Fibroblast of the aortic adventitia (primary cell): Measurements from ENCODE around the gene GPD1L. TPM values are rescaled to one million over a fixed set of nuclear protein-coding genes. Genes with fewer than 3 reads are reported as not detected.
"Not testable (repeated sequence)": the region's sequence is repeated elsewhere in the genome, so short reads cannot be mapped to it uniquely, and the experiment has no call there.

Experiments used
- DNase-seq: peaks from one replicate; pipeline ENCODE4 v3.0.0-alpha.2; 2010; ENCODE audit warnings: low read depth
- H3K4me3 ChIP-seq: 2 replicates; pipeline ENCODE4 v1.5.1; 2011; ENCODE audit warnings: low read depth, mild to moderate bottlenecking, control low read depth, low read length, moderate library complexity
- CTCF ChIP-seq: IDR thresholded peaks from 2 replicates; pipeline ENCODE4 v1.5.1; 2011; ENCODE audit warnings: mild to moderate bottlenecking, low read length, control low read depth, inconsistent platforms; ENCODE audit not compliant: insufficient read depth
- total RNA-seq: library from RNA; depleted of rRNA; stranded (reverse); fragments of >200 nt; gene quantifications from 2 replicates; pipeline ENCODE4 v1.2.3, GENCODE V29; 2012; ENCODE audit warnings: low replicate concordance

GPD1L gene
- total RNA-seq, 1 donor: 10.3 TPM

- TF ChIP-seq CTCF: no peak
- no peak for DNase-seq
- no peak overlapping the region for H3K4me3 ChIP-seq
Measured at GRCh38 chr3:32186097-32186496, 79.7 kb downstream of the GPD1L start.

GRCh38 chr3:32186876-32187275 lies 80.5 kb downstream of the GPD1L start:
- no peak for DNase-seq
- H3K4me3 ChIP-seq: no peak overlapping the region
- TF ChIP-seq CTCF: no peak

GRCh38 chr3:32189693-32190092 lies 83.3 kb downstream of the GPD1L start:
- no peak overlapping the region for H3K4me3 ChIP-seq
- no peak for DNase-seq
- no peak for TF ChIP-seq CTCF

GRCh38 chr3:32190556-32190955 lies 84.1 kb downstream of the GPD1L start:
- not testable (repeated sequence) for DNase-seq

GRCh38 chr3:32193101-32193500 lies 86.7 kb downstream of the GPD1L start:
- no peak for DNase-seq
- no peak for TF ChIP-seq CTCF

More at GRCh38 chr3:32190556-32190955, 84.1 kb downstream of the GPD1L start:
- H3K4me3 ChIP-seq: not testable (repeated sequence)

GRCh38 chr3:32194653-32195052 lies 88.2 kb downstream of the GPD1L start:
- no peak for TF ChIP-seq CTCF
- no peak overlapping the region for H3K4me3 ChIP-seq
- DNase-seq: no peak

More at GRCh38 chr3:32193101-32193500, 86.7 kb downstream of the GPD1L start:
- H3K4me3 ChIP-seq: no peak overlapping the region

GRCh38 chr3:32195995-32196540 lies 89.6 kb downstream of the GPD1L start:
- TF ChIP-seq CTCF: no peak
- no peak overlapping the region for H3K4me3 ChIP-seq
- DNase-seq: no peak
